Omental fat pad (tissue), 4 donors: ENCODE results near the gene ACACB. TPM values are rescaled to one million over a fixed set of nuclear protein-coding genes. Genes with fewer than 3 reads are reported as not detected.

Experiments used
- ATAC-seq: fragments of 150-250 bp; one replicate; pipeline ENCODE4 v1.9.1; 2016; ENCODE audit warnings: mild to moderate bottlenecking, moderate library complexity; ENCODE audit not compliant: low FRiP score
- DNase-seq: peaks from one replicate; pipeline ENCODE4 v3.0.0-alpha.2; 2019; ENCODE audit warnings: low spot score
- CTCF ChIP-seq, 3 donors: fragments of 450-650 bp; IDR thresholded peaks; one replicate each; pipeline ENCODE4 v1.5.1; 2016 to 2017; ENCODE audit warnings: antibody characterized with exemption in 3 of 3, mild to moderate bottlenecking in 3 of 3, moderate library complexity in 2 of 3
- total RNA-seq, 4 donors: library from RNA; depleted of rRNA; stranded (reverse); fragments of >200 nt; gene quantifications; one replicate each; pipeline ENCODE4 v1.1.0, GENCODE V29; 2016

Gene ACACB
- total RNA-seq, 4 donors from 2014 or later: 727 to 1,594 (median 1,364) TPM

- DNase-seq (no peak), ATAC-seq (peak; percentile 88)
- TF ChIP-seq CTCF (IDR thresholded peaks at IDR 0.05): no peak
Measured at GRCh38 chr12:109192358-109192757, 76.0 kb downstream of the ACACB start.

- ATAC-seq: no peak
- no peak for TF ChIP-seq CTCF (IDR thresholded peaks at IDR 0.05)
- DNase-seq: no peak
Measured at GRCh38 chr12:109193896-109194295, 77.5 kb downstream of the ACACB start.

GRCh38 chr12:109196332-109196731, 79.9 kb downstream of the ACACB start:
- TF ChIP-seq CTCF (IDR thresholded peaks at IDR 0.05): no peak
- ATAC-seq (no peak), DNase-seq (no peak)

DNA sequence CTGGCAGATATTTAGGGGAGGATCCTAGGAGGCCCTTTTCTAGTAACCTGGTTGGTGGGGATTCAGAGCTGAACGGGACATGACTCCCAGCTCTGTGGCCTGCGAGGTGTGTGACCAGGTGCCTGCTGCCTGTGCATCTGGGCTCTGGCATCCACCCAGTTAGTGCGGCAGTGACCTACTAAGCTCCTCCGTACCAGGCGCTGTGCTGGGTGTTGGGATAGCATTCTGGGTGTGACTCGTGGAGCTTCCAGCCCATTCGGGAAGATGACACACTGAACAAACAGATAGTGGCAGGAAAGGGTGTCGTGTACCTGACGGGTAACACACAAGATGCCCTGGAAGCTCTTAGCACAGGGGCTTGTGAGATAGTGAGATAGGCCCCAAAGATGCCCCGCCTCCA, 80.9 kb downstream of the ACACB start:
- TF ChIP-seq CTCF (IDR thresholded peaks at IDR 0.05): no peak
- no peak for ATAC-seq
- no peak for DNase-seq

GRCh38 chr12:109199324-109199723, 82.9 kb downstream of the ACACB start:
- DNase-seq (no peak), ATAC-seq (no peak)
- TF ChIP-seq CTCF (IDR thresholded peaks at IDR 0.05): no peak

GRCh38 chr12:109200825-109201495, 84.6 kb downstream of the ACACB start:
- ATAC-seq (no peak), DNase-seq (no peak)
- TF ChIP-seq CTCF (IDR thresholded peaks at IDR 0.05): no peak

DNA sequence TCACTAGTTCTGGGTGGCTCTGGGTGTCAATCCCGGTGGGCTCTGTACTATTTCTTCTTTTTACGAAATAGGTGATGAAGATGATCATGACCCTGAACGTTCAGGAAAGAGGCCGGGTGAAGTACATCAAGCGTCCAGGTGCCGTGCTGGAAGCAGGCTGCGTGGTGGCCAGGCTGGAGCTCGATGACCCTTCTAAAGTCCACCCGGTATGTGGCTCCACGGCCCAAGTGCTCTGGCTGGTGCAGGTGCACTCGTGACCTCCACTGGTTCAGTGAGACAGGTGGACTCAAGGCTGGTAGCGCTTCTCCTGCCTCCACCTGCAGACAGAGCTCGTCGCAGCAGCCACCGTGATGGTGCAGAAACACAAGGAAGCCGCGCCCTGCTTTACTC, 85.1 kb downstream of the ACACB start:
- ATAC-seq (no peak), DNase-seq (no peak)
- TF ChIP-seq CTCF (IDR thresholded peaks at IDR 0.05): no peak
